HCT116 (cell line): ENCODE measurements around the gene RMI1. TPM values are rescaled to one million over a fixed set of nuclear protein-coding genes. Genes with fewer than 3 reads are reported as not detected.
"Not testable (repeated sequence)": the region's sequence is repeated elsewhere in the genome, so short reads cannot be mapped to it uniquely, and the experiment has no call there.

Experiments used
- ATAC-seq: fragments of 200-7000 bp; cut with Tn5 transposase; 2 replicates; pipeline ENCODE4 v1.9.1; 2020; ENCODE audit warnings: mild to moderate bottlenecking, moderate library complexity
- BruUV-seq: library from RNA; stranded (reverse); fragments of 400-500 nt; replicated peaks from 2 replicates; lab custom pipeline; 2021; lab: Mats Ljungman, UMichigan
- CTCF ChIA-PET: fragments of 300-600 bp; sonication (Branson Sonifier 250); formaldehyde crosslinking; loops from one replicate; lab custom pipeline; 2021; ENCODE audit warnings: antibody characterized with exemption; lab: Charles Lee
- POLR2A ChIA-PET: fragments of 300-600, 350-600 bp; sonication (Branson Sonifier 250); formaldehyde crosslinking; loops from one replicate; lab custom pipeline; 2021; ENCODE audit warnings: antibody characterized with exemption; lab: Charles Lee
- RAD21 ChIA-PET, 2 experiments: fragments of 300-600 bp; sonication (Branson Sonifier 250); formaldehyde crosslinking; loops; one replicate each; lab custom pipeline; 2023; ENCODE audit warnings: low total read pairs in 2 of 2; ENCODE audit not compliant: uncharacterized antibody in 2 of 2, unreplicated experiment in 2 of 2, low non-redundant PET in 1 of 2; lab: Charles Lee
- DNase-seq: peaks from one replicate; pipeline ENCODE4 v3.0.0-alpha.2; 2010; ENCODE audit warnings: low read depth, low spot score
- H2AFZ ChIP-seq: fragments of 200-600 bp; shearing (Covaris generic), sonication (generic); 2 replicates; pipeline ENCODE4 v1.6.1; 2017; ENCODE audit warnings: low read depth, mixed run types, mixed read lengths, antibody characterized with exemption, low read length; ENCODE audit not compliant: poor library complexity, severe bottlenecking
- H3K27ac ChIP-seq: 2 replicates; pipeline ENCODE4 v1.5.1; 2012; ENCODE audit warnings: low read depth, low read length
- H3K27me3 ChIP-seq: fragments of 200-600 bp; sonication (generic); 2 replicates; pipeline ENCODE4 v1.6.1; 2016; ENCODE audit warnings: mixed run types, low read length, mixed read lengths; ENCODE audit not compliant: insufficient read depth
- H3K36me3 ChIP-seq, 2 experiments: fragments of 200-500 bp in 1 of 2; fragments of 200-600 bp in 1 of 2; sonication (Bioruptor generic) in 1 of 2; sonication (generic) in 1 of 2; 2 replicates each; pipeline versions ENCODE4 v1.5.1 to v1.6.1; 2014 to 2016; ENCODE audit warnings: low read length in 2 of 2, inconsistent platforms in 1 of 2, mixed read lengths in 1 of 2, mixed run types in 1 of 2; ENCODE audit not compliant: insufficient read depth in 2 of 2, control insufficient read depth in 1 of 2
- H3K4me1 ChIP-seq, 2 experiments: fragments of 200-600 bp in 1 of 2; sonication (generic) in 1 of 2; 2 replicates each; pipeline versions ENCODE4 v1.5.1 to v1.6.1; 2012 to 2017; ENCODE audit warnings: low read length in 2 of 2, inconsistent platforms in 1 of 2, mild to moderate bottlenecking in 1 of 2, mixed read lengths in 1 of 2, mixed run types in 1 of 2, moderate library complexity in 1 of 2; ENCODE audit not compliant: insufficient read depth in 2 of 2, control insufficient read depth in 1 of 2
- H3K4me2 ChIP-seq: fragments of 200-600 bp; sonication (generic); 2 replicates; pipeline ENCODE4 v1.6.1; 2017; ENCODE audit warnings: mixed run types, low read length, mixed read lengths
- H3K4me3 ChIP-seq, 2 experiments: fragments of 200-600 bp in 1 of 2; sonication (generic) in 1 of 2; replicated peaks in 1 of 2; 2 replicates each; pipeline ENCODE4 v1.5.1; 2011 to 2016; ENCODE audit warnings: low read length in 2 of 2, control low read depth in 1 of 2, low read depth in 1 of 2, mild to moderate bottlenecking in 1 of 2, mixed read lengths in 1 of 2, mixed run types in 1 of 2
- H3K79me2 ChIP-seq: fragments of 200-600 bp; sonication (generic); 2 replicates; pipeline ENCODE4 v1.6.1; 2017; ENCODE audit warnings: mild to moderate bottlenecking, mixed run types, low read length, moderate library complexity, mixed read lengths; ENCODE audit not compliant: insufficient read depth
- H3K9ac ChIP-seq: fragments of 200-600 bp; sonication (generic); 2 replicates; pipeline ENCODE4 v1.6.1; 2016; ENCODE audit warnings: low read length, mixed read lengths
- H3K9me2 ChIP-seq: fragments of 200-600 bp; sonication (generic), shearing (Covaris generic); 2 replicates; pipeline ENCODE4 v1.6.1; 2017; ENCODE audit warnings: mixed run types, mild to moderate bottlenecking, moderate library complexity; ENCODE audit not compliant: insufficient read depth
- H3K9me3 ChIP-seq, 2 experiments: fragments of 200-500 bp in 1 of 2; fragments of 200-600 bp in 1 of 2; sonication (Bioruptor generic) in 1 of 2; sonication (generic) in 1 of 2; 2 replicates each; pipeline ENCODE4 v1.6.1; 2014 to 2017; ENCODE audit warnings: low read length in 2 of 2, mixed read lengths in 2 of 2, inconsistent platforms in 1 of 2, low read depth in 1 of 2, mild to moderate bottlenecking in 1 of 2, mixed run types in 1 of 2, moderate library complexity in 1 of 2; ENCODE audit not compliant: control insufficient read depth in 1 of 2, insufficient read depth in 1 of 2
- H4K20me1 ChIP-seq: fragments of 200-600 bp; sonication (generic), shearing (Covaris generic); 2 replicates; pipeline ENCODE4 v1.6.1; 2017; ENCODE audit warnings: mixed run types, mild to moderate bottlenecking, moderate library complexity; ENCODE audit not compliant: insufficient read depth
- CEBPB ChIP-seq: IDR thresholded peaks from 2 replicates; pipeline ENCODE4 v1.6.1; 2012; ENCODE audit warnings: low read depth
- EZH2 ChIP-seq: fragments of 200-600 bp; sonication (generic); IDR thresholded peaks from 2 replicates; pipeline ENCODE4 v1.6.1; 2017; ENCODE audit warnings: antibody characterized with exemption, mixed run types
- FOSL1 ChIP-seq: IDR thresholded peaks from 2 replicates; pipeline ENCODE4 v1.6.1; 2012; ENCODE audit warnings: low read depth
- SIN3A ChIP-seq: IDR thresholded peaks from 2 replicates; pipeline ENCODE4 v1.6.1; 2012; ENCODE audit warnings: low read depth
- TCF7L2 ChIP-seq: IDR thresholded peaks from 2 replicates; pipeline ENCODE4 v1.7.0; 2011; ENCODE audit warnings: borderline replicate concordance, inconsistent platforms; ENCODE audit not compliant: insufficient read depth, insufficient read length; ENCODE audit errors: extremely low read depth
- intact Hi-C: fragments of 100-400 bp; cut with micrococcal nuclease; formaldehyde crosslinking; loops from 2 replicates; pipeline ENCODE4 v1.10.0; 2022
- total RNA-seq: library from RNA; stranded (reverse); gene quantifications from one replicate; pipeline ENCODE4 v1.2.1, GENCODE V29; 2021; ENCODE audit not compliant: unreplicated experiment
- TF ChIP-seq, protein P1 (sequence below), 3 experiments: fragments of 200-600 bp in 1 of 3; sonication (generic) in 1 of 3; IDR thresholded peaks in 2 of 3; conservative IDR thresholded peaks in 1 of 3; 2 replicates each; pipeline ENCODE4 v1.5.1; 2012 to 2017; ENCODE audit warnings: low read depth in 2 of 3, low read length in 2 of 3, antibody characterized with exemption in 1 of 3, borderline replicate concordance in 1 of 3, control low read depth in 1 of 3, mild to moderate bottlenecking in 1 of 3, mixed read lengths in 1 of 3, mixed run types in 1 of 3, moderate library complexity in 1 of 3; ENCODE audit not compliant: insufficient read depth in 1 of 3
- TF ChIP-seq, protein P2 (sequence below): IDR thresholded peaks from 2 replicates; pipeline ENCODE4 v1.6.1; 2012
- TF ChIP-seq, protein P3 (sequence below): IDR thresholded peaks from 2 replicates; pipeline ENCODE4 v1.6.1; 2012; ENCODE audit warnings: low read depth

Gene RMI1
- total RNA-seq, 1 experiment from 2014 or later: 26.8 TPM

DNA sequence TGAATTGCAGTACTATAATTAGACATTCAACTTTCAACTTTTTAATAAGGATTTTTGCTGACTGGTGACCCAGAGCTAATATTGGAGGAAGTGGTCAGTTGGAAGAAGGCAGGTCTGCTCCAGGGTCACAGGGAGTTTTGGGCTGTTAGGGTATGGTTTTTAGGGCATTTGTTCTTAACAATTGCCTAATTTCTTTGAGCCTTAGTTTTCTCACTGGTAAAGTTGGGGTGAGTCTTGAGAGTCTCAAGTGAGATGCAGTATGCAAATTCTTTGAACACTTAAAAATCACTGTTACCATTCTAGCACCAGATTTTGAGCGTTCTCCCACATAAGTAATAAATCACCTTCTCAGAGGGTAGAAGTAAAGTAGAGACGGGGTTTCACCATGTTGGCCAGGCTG lies 50.9 kb downstream of the RMI1 start:
- H3K79me2 ChIP-seq: no peaks in the 10 kb centered on the region
- TF ChIP-seq FOSL1 (no peak), CEBPB (no peak), SIN3A (no peak), TCF7L2 (no peak), EZH2 (no peak)
- TF ChIP-seq, protein P1, sequence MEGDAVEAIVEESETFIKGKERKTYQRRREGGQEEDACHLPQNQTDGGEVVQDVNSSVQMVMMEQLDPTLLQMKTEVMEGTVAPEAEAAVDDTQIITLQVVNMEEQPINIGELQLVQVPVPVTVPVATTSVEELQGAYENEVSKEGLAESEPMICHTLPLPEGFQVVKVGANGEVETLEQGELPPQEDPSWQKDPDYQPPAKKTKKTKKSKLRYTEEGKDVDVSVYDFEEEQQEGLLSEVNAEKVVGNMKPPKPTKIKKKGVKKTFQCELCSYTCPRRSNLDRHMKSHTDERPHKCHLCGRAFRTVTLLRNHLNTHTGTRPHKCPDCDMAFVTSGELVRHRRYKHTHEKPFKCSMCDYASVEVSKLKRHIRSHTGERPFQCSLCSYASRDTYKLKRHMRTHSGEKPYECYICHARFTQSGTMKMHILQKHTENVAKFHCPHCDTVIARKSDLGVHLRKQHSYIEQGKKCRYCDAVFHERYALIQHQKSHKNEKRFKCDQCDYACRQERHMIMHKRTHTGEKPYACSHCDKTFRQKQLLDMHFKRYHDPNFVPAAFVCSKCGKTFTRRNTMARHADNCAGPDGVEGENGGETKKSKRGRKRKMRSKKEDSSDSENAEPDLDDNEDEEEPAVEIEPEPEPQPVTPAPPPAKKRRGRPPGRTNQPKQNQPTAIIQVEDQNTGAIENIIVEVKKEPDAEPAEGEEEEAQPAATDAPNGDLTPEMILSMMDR (IDR thresholded peaks at IDR 0.05 in 2 of 3, conservative IDR thresholded peaks at IDR 0.05 in 1 of 3; ENCODE audit: borderline replicate concordance in 1 of 3, insufficient read depth in 1 of 3, low read depth in 2 of 3, low read length in 2 of 3): no peak
- TF ChIP-seq, protein P2, sequence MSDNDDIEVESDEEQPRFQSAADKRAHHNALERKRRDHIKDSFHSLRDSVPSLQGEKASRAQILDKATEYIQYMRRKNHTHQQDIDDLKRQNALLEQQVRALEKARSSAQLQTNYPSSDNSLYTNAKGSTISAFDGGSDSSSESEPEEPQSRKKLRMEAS: no peak
- TF ChIP-seq, protein P3, sequence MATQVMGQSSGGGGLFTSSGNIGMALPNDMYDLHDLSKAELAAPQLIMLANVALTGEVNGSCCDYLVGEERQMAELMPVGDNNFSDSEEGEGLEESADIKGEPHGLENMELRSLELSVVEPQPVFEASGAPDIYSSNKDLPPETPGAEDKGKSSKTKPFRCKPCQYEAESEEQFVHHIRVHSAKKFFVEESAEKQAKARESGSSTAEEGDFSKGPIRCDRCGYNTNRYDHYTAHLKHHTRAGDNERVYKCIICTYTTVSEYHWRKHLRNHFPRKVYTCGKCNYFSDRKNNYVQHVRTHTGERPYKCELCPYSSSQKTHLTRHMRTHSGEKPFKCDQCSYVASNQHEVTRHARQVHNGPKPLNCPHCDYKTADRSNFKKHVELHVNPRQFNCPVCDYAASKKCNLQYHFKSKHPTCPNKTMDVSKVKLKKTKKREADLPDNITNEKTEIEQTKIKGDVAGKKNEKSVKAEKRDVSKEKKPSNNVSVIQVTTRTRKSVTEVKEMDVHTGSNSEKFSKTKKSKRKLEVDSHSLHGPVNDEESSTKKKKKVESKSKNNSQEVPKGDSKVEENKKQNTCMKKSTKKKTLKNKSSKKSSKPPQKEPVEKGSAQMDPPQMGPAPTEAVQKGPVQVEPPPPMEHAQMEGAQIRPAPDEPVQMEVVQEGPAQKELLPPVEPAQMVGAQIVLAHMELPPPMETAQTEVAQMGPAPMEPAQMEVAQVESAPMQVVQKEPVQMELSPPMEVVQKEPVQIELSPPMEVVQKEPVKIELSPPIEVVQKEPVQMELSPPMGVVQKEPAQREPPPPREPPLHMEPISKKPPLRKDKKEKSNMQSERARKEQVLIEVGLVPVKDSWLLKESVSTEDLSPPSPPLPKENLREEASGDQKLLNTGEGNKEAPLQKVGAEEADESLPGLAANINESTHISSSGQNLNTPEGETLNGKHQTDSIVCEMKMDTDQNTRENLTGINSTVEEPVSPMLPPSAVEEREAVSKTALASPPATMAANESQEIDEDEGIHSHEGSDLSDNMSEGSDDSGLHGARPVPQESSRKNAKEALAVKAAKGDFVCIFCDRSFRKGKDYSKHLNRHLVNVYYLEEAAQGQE: no peak
- H3K36me3 ChIP-seq: no peaks in the 10 kb centered on the region
- BruUV-seq: no TSS peak
- H3K4me2 ChIP-seq: no peak overlapping the region
- no peak for DNase-seq
- no peak overlapping the region for H3K9ac ChIP-seq
- no peak overlapping the region for H3K27ac ChIP-seq
- no peaks in the 10 kb centered on the region for H3K27me3 ChIP-seq
- RAD21 ChIA-PET: no interaction called here
- H4K20me1 ChIP-seq: no peaks in the 10 kb centered on the region
- ATAC-seq: no peak
- CTCF ChIA-PET: no interaction called here
- H3K4me3 ChIP-seq: no peak overlapping the region
- H3K9me2 ChIP-seq: no peaks in the 10 kb centered on the region
- H3K9me3 ChIP-seq: no peaks in the 10 kb centered on the region
- H3K4me1 ChIP-seq: no peaks in the 10 kb centered on the region
- POLR2A ChIA-PET: no interaction called here
- H2AFZ ChIP-seq: no peak overlapping the region
- intact Hi-C loops: no loop called here

DNA sequence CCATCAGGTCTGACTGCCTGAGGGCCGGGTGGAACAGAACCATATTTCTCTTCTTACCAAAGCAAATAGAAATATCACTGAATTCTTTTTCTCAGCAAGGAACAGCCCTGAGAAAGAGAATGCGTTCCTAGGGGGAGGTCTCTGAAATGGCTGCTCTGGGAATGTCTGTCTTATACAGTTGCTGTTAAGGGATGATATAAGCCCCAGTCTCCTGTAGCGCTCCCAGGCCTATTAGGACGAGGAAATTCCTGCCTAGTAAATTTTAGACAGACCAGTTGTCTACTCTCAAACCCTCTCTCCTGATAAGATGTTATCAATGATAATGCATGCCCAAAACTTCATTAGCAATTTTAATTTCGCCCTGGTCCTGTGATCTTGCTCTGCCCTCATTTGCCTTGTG lies 61.3 kb downstream of the RMI1 start:
- BruUV-seq, CTCF ChIA-PET, POLR2A ChIA-PET, ATAC-seq, H3K27me3 ChIP-seq, DNase-seq, H2AFZ ChIP-seq, H4K20me1 ChIP-seq, H3K36me3 ChIP-seq, H3K9me2 ChIP-seq, H3K4me3 ChIP-seq, H3K4me2 ChIP-seq, H3K79me2 ChIP-seq, H3K4me1 ChIP-seq, H3K9me3 ChIP-seq, intact Hi-C loops, H3K27ac ChIP-seq, H3K9ac ChIP-seq, RAD21 ChIA-PET: not testable (repeated sequence)
